Measurements from ENCODE around the gene ASIC3. TPM values are rescaled to one million over a fixed set of nuclear protein-coding genes. Genes with fewer than 3 reads are reported as not detected.
A peak's percentile ranks its signal among the peaks of the same experiment; 100 is the strongest.

The ASIC3 gene
- total RNA-seq, 2 donors from 2014 or later = 1.7 to 11.0 TPM

DNA sequence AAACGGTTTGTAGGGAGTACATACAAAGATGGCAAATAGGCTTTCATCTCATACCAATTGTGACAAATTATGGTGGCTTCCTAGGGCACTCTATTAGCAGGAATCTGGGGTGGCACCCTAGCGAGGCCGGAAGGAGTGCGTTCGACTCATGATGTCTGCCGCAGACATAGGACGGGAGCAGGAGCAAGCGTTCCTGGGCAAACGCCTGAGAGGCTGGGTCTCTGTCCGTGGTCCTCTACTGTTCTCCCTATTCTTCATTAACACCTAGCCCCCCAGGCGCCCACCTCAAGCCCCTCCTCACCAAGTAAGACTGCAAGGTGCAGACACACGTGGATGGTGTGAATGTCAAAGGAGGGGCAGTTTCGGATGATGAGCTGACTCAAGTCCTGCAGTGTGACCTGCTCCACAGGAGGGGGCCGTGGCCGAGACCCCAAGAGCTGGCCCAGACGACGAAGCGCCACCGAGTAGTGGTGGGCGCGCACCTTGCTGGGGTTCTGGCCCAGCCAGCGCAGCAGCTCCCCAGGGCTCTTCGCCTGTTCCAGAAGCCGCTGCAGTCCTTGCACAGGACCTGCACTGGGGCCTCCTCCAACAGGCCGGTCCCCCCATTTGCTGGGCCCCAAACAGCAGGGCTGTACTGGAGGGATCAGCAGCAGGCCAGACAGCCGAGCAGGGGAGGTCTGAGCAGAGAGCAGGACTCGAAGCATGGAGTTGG, 31.0 kb downstream of the ASIC3 start:
- no peak for DNase-seq (ENCODE audit: low spot score)
- TF ChIP-seq, protein P1, sequence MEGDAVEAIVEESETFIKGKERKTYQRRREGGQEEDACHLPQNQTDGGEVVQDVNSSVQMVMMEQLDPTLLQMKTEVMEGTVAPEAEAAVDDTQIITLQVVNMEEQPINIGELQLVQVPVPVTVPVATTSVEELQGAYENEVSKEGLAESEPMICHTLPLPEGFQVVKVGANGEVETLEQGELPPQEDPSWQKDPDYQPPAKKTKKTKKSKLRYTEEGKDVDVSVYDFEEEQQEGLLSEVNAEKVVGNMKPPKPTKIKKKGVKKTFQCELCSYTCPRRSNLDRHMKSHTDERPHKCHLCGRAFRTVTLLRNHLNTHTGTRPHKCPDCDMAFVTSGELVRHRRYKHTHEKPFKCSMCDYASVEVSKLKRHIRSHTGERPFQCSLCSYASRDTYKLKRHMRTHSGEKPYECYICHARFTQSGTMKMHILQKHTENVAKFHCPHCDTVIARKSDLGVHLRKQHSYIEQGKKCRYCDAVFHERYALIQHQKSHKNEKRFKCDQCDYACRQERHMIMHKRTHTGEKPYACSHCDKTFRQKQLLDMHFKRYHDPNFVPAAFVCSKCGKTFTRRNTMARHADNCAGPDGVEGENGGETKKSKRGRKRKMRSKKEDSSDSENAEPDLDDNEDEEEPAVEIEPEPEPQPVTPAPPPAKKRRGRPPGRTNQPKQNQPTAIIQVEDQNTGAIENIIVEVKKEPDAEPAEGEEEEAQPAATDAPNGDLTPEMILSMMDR (IDR thresholded peaks at IDR 0.05) = no peak
- TF ChIP-seq POLR2AphosphoS5 (IDR thresholded peaks at IDR 0.05) = no peak
- no peak for TF ChIP-seq POLR2A (IDR thresholded peaks at IDR 0.05)
- H3K4me3 ChIP-seq = peak overlapping the region; percentile 83 to 87
- H3K27ac ChIP-seq = peak overlapping the region in 1 of 2 donors; percentile 90
- H3K36me3 ChIP-seq = peaks cover 0 to 13% of the 10 kb centered on the region in 2 donors
- intact Hi-C loops (cut with DNase I) = no loop called here
- 68% methylated on average over 27 of the region's 27 CpGs for WGBS
- H3K9me3 ChIP-seq = no peaks in the 10 kb centered on the region
- no peaks in the 10 kb centered on the region for H3K27me3 ChIP-seq (replicated peaks; ENCODE audit: insufficient read depth)
- H3K4me1 ChIP-seq (replicated peaks) = peaks cover 27% of the 10 kb centered on the region

DNA sequence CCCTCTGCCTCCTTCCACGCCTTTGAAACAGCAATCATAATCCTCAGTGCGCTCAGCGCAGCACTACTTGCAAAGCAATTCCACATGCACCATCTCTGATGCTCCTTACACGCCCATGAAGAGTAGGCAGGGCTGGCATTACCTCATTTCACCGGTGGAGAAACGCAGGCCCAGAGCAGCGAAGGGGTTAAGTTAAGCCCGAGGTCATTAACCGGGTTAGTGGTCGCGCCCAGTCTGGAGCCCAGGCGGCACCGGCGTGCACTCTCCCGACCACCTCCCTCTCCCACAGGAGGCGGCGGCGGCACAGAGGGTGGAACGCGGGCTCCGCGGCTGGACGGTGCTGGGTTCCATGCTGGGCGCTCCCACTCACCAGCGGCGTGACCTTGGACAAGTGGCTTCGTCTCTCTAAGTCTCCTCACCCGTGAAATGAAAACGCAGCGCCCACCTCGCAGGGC, 31.8 kb downstream of the ASIC3 start:
- Histone ChIP-seq H3K27me3 (replicated peaks; ENCODE audit: insufficient read depth) (no peaks in the 10 kb centered on the region), H3K4me1 (replicated peaks) (peaks cover 27% of the 10 kb centered on the region), H3K9me3 (no peaks in the 10 kb centered on the region), H3K27ac (peak overlapping the region; percentile 88 to 90), H3K36me3 (peaks cover 0 to 5% of the 10 kb centered on the region in 2 donors), H3K4me3 (peak overlapping the region; percentile 83 to 87)
- under 1% methylated on average over 15 of the region's 31 CpGs for WGBS
- intact Hi-C loops (cut with DNase I) = loop anchor here (10.0 kb wide), 1 partner anchor 115 kb away; no protein-coding TSS in a partner anchor
- TF ChIP-seq, protein P1 (IDR thresholded peaks at IDR 0.05) = no peak
- no peak for TF ChIP-seq POLR2A (IDR thresholded peaks at IDR 0.05)
- TF ChIP-seq POLR2AphosphoS5 (IDR thresholded peaks at IDR 0.05) = no peak
- no peak for DNase-seq (ENCODE audit: low spot score)

DNA sequence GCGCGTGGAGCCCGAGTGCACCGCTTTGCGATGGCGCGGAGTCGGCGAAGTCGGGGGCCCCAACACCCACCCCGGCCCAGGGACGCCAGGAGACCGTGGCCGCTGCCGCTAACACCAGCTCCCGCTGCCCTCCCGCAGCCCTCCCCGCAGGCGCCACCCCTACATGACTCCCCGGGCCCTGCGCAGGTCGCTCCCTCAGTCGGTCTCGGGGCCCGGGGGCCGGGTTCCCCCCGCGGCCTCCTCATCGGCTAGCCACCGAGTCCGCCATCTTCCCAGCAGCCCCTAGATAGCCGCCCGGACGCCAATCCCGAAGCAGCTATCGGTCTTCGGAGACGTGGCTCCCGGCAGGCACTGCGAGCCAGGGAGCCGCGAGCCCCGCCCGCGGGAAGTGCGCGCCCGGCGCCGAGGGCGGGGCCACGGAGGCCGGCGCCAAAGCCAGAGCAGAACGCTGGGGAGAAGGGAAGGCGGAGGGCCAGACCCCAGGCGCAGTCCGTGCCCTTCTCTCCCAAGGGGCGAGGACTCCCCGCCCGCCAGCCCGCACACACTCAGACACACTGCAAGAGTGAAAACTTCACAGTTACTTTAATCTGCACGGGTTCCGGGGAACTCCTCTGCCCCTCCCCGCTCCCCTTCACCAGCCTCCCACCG, 32.3 kb downstream of the ASIC3 start, which contains the start of gene FASTK:
FASTK (minus strand) TSS at position 288 of the 648 bp plus-strand sequence; CDS start at position 245, 43 bp downstream.
- 2% methylated on average over 62 of the region's 66 CpGs for WGBS
- Histone ChIP-seq H3K4me1 (replicated peaks) (peaks cover 27% of the 10 kb centered on the region), H3K4me3 (peak within 1 kb of the TSS; percentile 83 to 87), H3K36me3 (no peaks in the 10 kb centered on the region), H3K27ac (peak within 1 kb of the TSS; percentile 88 to 90), H3K27me3 (replicated peaks; ENCODE audit: insufficient read depth) (no peaks in the 10 kb centered on the region), H3K9me3 (no peaks in the 10 kb centered on the region)
- DNase-seq (ENCODE audit: low spot score) = peak; percentile 91
- intact Hi-C loops (cut with DNase I) = loop anchor here (10.0 kb wide), 1 partner anchor 116 kb away; no protein-coding TSS in a partner anchor
- TF ChIP-seq POLR2AphosphoS5 (IDR thresholded peaks at IDR 0.05) (peak; percentile 90), POLR2A (IDR thresholded peaks at IDR 0.05) (peak; percentile 74)
- TF ChIP-seq, protein P1 (IDR thresholded peaks at IDR 0.05) = peak in 2 of 4 experiments; percentile 5 to 9

DNA sequence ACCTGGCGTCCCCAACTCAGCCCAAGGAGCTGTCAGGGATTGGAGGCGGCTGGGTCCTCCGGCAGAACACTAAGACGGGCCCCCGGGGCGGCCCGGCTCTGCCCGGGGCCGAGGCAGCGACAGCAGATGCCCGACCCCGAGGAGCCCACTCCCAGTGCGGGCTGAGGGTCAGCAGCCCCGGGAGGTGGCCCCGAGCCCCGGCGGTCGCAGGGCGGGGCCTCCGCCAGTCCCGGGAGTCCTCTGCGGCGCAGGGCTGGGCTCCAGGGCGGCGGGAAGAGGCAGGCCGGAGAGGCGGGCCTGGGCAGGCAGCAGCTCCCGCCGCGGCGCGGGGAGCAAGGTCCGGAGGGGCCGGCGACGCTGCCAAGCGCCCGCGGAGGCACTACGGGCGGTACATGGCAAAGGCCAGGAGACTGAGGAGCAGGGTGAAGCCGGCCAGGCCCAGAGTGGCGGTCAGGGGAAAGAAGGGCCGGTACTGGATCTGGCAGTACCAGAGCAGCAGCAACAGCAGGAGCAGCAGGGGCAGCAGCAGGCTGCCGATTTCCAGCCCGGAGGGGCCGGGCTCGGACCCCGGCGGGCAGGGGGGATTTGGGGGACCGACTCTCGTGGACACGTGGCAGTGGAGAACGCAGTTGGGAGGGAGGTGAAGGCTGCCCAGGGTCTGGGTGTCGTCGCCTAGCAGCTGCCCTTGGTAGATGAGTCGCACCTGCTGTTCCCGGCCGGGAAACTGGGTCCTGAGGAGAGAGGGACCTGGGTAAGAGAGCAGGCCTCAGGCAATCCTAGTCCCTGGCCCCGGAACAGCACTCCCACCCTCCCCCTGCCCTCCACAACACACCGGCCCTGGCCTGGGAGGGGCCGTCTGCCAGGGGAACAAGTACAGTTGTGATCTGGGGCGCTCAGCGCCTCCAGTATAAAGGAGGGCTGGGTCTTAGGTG, 33.1 kb downstream of the ASIC3 start:
- no peak for DNase-seq (ENCODE audit: low spot score)
- intact Hi-C loops (cut with DNase I) = loop anchor here (2.0 to 10.0 kb wide), 2 partner anchors 23 to 117 kb away; partner anchors contain the start of gene SLC4A2

More for the DNA sequence above, 33.1 kb downstream of the ASIC3 start:
- no peaks in the 10 kb centered on the region for H3K36me3 ChIP-seq
- H3K27me3 ChIP-seq (replicated peaks; ENCODE audit: insufficient read depth) = no peaks in the 10 kb centered on the region
- peak overlapping the region; percentile 83 to 87 for H3K4me3 ChIP-seq
- H3K9me3 ChIP-seq = no peaks in the 10 kb centered on the region
- H3K4me1 ChIP-seq (replicated peaks) = peaks cover 27% of the 10 kb centered on the region
- H3K27ac ChIP-seq = peak overlapping the region; percentile 88 to 90
- TF ChIP-seq POLR2A (IDR thresholded peaks at IDR 0.05) = peak; percentile 6
- TF ChIP-seq, protein P1 (IDR thresholded peaks at IDR 0.05) = no peak
- 29% methylated on average over 52 of the region's 64 CpGs for WGBS

All from prostate gland (tissue), 2 donors.